BLaER1 (cell line): ENCODE results near the gene NFATC4.
"Not testable (repeated sequence)": the region's sequence is repeated elsewhere in the genome, so short reads cannot be mapped to it uniquely, and the experiment has no call there.

Source experiments
- H3K27ac ChIP-seq: shearing (Covaris generic); formaldehyde crosslinking; 2 replicates; pipeline ENCODE4 v1.8.1; 2022
- H3K27me3 ChIP-seq: shearing (Covaris generic); formaldehyde crosslinking; 2 replicates; pipeline ENCODE4 v1.8.1; 2022
- H3K36me3 ChIP-seq: shearing (Covaris generic); formaldehyde crosslinking; 2 replicates; pipeline ENCODE4 v1.8.1; 2022
- H3K4me1 ChIP-seq: shearing (Covaris generic); formaldehyde crosslinking; 2 replicates; pipeline ENCODE4 v1.8.1; 2022
- H3K4me2 ChIP-seq: shearing (Covaris generic); formaldehyde crosslinking; 2 replicates; pipeline ENCODE4 v1.8.1; 2022
- H3K4me3 ChIP-seq: shearing (Covaris generic); formaldehyde crosslinking; 2 replicates; pipeline ENCODE4 v1.8.1; 2022
- H3K9ac ChIP-seq: shearing (Covaris generic); formaldehyde crosslinking; 2 replicates; pipeline ENCODE4 v1.8.1; 2022
- H3K9me3 ChIP-seq: shearing (Covaris generic); formaldehyde crosslinking; 2 replicates; pipeline ENCODE4 v1.8.1; 2022
- H4K20me1 ChIP-seq: shearing (Covaris generic); formaldehyde crosslinking; 2 replicates; pipeline ENCODE4 v1.8.1; 2022
- Cebpa-rat ChIP-seq: shearing (Covaris generic); IDR thresholded peaks from 2 replicates; pipeline ENCODE4 v1.8.1; 2022

NFATC4 gene

DNA sequence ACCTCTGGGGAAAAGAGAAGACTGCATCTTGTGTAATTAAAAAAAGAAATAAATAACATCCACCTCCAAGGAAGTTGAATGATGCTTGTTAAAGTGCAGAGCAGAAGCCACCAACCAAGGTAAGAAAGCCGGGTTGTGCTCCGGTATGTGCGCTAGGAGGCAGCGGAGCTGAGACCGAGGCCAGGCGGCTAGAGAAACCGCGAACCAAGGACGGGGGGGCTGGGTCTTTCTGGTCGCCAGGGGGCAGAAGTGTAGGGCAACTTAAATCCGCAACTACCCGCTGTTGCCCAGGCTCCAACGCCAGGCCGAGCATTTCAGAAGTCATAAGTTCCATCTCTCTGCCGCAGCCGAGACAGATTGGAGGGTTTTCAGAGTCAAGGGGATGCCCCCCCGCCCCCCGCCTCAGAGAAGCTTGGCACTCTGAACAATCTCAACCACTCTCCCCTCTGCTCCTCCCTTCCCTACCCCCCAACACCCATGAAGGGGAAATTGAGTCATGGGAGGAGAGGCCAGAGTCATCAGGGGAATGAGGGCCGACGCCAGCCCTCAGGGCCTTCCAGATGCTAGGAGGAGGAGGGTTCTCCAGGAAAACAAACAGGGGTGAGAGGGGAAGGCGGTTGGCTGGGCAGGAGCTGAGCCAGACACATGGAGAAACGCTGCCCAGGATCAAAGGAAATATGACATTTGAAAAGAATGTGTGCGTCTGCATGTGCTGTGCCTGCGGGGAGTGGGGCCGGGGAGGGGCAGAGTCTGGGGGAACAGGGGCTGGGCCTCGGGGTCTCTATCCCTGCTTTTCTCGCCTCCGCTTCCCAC is 2.2 kb upstream of the NFATC4 start:
- Histone ChIP-seq H3K36me3 (peaks cover 11% of the 10 kb centered on the region), H3K4me3 (peak overlapping the region; percentile 92), H3K4me2 (peak overlapping the region; percentile 99), H3K27me3 (no peaks in the 10 kb centered on the region), H3K9me3 (no peaks in the 10 kb centered on the region), H3K4me1 (peaks cover 34% of the 10 kb centered on the region), H3K9ac (peak overlapping the region; percentile 89), H3K27ac (peak overlapping the region; percentile 99), H4K20me1 (peaks cover 6% of the 10 kb centered on the region; the same call in 1 of the 2 replicates)
- no peak for TF ChIP-seq Cebpa-rat

DNA sequence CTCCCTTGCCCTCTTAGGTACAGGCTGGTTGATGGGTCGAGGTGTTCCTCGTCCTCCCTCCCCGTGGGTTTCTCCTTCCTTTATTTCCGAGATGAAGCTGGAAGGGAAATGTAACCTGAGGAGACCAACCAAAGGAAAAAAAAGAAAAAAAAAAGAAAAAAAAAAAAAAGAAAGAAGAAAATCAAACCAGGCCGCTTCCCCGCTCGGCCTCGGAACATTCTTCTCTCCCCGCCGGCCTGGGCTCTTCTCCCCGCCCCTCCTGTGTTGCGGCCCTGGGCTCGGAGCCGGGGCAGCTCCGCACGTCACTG is 1.6 kb upstream of the NFATC4 start:
- H3K4me2 ChIP-seq, result peak overlapping the region; percentile 99
- H3K27ac ChIP-seq, result peak overlapping the region; percentile 99
- peaks cover 16% of the 10 kb centered on the region for H3K36me3 ChIP-seq
- peaks cover 40% of the 10 kb centered on the region for H3K4me1 ChIP-seq
- H3K27me3 ChIP-seq, result no peaks in the 10 kb centered on the region
- no peaks in the 10 kb centered on the region for H3K9me3 ChIP-seq
- H3K4me3 ChIP-seq, result peak overlapping the region; percentile 92
- H4K20me1 ChIP-seq, result peaks cover 10% of the 10 kb centered on the region; the same call in 1 of the 2 replicates
- no peak for TF ChIP-seq Cebpa-rat
- peak overlapping the region; percentile 89 for H3K9ac ChIP-seq

DNA sequence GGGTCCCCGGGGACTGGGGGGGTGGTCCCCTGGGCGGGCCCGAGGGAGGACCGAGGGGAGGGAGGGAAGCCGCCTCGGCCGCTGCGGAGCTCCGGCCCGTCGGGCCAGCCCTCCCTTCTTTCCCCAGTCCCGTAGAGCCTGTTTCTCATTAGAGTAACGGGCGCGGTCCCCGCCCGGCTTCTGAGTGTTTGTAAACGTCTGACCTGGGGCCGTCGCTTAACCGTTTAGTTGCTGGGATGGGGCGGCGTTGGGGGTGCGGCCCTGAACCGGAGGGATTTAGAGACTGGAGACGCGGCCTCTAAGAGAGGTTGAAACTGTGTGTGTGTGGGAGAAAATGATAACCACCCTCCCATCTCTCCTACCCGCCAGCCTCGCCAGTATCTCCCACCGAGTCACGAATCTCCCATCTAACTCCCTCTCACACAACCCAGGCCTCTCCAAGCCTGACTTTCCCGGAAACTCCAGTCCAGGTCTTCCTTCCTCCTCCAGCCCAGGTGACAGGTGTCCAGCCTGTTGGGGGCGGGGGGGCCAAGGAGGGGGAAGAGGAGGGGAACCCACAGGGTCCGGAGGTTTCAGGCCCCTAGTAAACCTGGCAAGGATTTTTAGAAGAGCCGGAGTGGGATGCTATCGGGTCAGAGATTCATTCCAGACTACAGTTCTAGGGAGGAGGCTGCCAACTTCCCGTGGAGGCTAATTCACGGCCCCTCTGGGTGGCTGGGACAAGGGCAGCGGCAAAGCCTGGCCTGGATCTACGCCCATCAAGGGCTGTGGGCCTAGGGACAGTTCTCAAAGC is 1.1 kb upstream of the NFATC4 start:
- Histone ChIP-seq H3K27ac (peak overlapping the region; percentile 99), H3K4me1 (peaks cover 46% of the 10 kb centered on the region), H3K27me3 (no peaks in the 10 kb centered on the region), H3K9me3 (no peaks in the 10 kb centered on the region), H3K4me3 (peak overlapping the region; percentile 92), H4K20me1 (peaks cover 14% of the 10 kb centered on the region; the same call in 1 of the 2 replicates), H3K36me3 (peaks cover 21% of the 10 kb centered on the region), H3K9ac (peak overlapping the region; percentile 89), H3K4me2 (peak overlapping the region; percentile 99)
- TF ChIP-seq Cebpa-rat, result no peak

DNA sequence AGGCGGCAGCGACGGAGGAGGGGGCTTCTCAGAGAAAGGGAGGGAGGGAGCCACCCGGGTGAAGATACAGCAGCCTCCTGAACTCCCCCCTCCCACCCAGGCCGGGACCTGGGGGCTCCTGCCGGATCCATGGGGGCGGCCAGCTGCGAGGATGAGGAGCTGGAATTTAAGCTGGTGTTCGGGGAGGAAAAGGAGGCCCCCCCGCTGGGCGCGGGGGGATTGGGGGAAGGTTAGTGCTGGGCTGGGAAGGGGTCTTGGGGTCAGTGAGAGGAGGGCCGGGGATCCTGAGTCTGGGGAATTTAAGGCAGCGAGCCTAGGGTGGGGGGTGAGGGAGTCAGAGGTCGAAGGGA is 203 bp downstream of the NFATC4 start:
- peak overlapping the region; percentile 99 for H3K4me2 ChIP-seq
- peaks cover 51% of the 10 kb centered on the region for H3K4me1 ChIP-seq
- H4K20me1 ChIP-seq, result peaks cover 14% of the 10 kb centered on the region; the same call in 1 of the 2 replicates
- peak overlapping the region; percentile 90 for H3K9ac ChIP-seq
- peaks cover 6% of the 10 kb centered on the region; the same call in 1 of the 2 replicates for H3K9me3 ChIP-seq
- H3K36me3 ChIP-seq, result peaks cover 34% of the 10 kb centered on the region
- no peak for TF ChIP-seq Cebpa-rat
- H3K4me3 ChIP-seq, result peak overlapping the region; percentile 92
- no peaks in the 10 kb centered on the region for H3K27me3 ChIP-seq
- H3K27ac ChIP-seq, result peak overlapping the region; percentile 99

DNA sequence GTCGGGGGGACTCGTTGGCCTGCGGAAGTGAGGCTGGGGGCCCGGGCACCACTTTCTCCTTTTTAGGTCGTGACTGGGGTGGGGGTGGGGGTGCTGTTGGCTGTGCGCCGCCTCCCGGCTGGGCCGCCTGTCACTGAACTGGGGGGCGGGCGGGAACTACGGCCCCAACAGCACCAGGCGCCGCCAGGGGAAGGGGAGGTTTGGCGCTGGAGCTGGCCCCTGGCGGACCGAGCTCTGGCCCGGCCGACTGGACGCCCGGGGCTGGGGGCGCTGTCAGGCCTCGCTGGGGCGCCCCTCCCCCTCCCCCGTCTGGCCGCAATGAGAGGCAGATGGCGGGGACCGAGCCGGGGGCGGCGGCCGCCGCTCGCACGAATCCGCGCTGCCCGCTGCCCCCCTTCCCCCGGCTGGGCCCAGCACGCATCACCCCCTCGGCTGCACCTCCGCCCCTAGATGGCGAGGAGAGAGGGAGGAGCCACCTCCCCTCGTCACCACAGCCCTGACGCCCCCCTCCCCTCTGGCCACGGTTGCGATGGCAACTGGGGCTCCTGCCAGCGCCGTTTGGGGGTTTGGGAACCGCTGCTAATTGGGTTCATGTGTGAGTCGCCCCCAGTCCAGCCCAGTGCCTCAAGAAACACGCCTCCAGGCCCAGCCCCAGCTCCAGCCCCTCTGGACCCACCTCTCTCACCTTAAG is 723 bp downstream of the NFATC4 start:
- H3K9ac ChIP-seq, result peak overlapping the region; percentile 90
- H3K4me1 ChIP-seq, result peaks cover 51% of the 10 kb centered on the region
- no peaks in the 10 kb centered on the region for H3K27me3 ChIP-seq
- H4K20me1 ChIP-seq, result peaks cover 14% of the 10 kb centered on the region; the same call in 1 of the 2 replicates
- peak overlapping the region; percentile 99 for H3K4me2 ChIP-seq
- H3K4me3 ChIP-seq, result peak overlapping the region; percentile 92
- peak overlapping the region; percentile 99 for H3K27ac ChIP-seq
- H3K36me3 ChIP-seq, result peaks cover 39% of the 10 kb centered on the region
- H3K9me3 ChIP-seq, result peaks cover 6% of the 10 kb centered on the region; the same call in 1 of the 2 replicates
- TF ChIP-seq Cebpa-rat, result no peak

DNA sequence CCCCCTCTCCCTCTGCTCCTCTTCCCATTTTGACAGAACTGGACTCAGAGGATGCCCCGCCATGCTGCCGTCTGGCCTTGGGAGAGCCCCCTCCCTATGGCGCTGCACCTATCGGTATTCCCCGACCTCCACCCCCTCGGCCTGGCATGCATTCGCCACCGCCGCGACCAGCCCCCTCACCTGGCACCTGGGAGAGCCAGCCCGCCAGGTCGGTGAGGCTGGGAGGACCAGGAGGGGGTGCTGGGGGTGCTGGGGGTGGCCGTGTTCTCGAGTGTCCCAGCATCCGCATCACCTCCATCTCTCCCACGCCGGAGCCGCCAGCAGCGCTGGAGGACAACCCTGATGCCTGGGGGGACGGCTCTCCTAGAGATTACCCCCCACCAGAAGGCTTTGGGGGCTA is 1.5 kb downstream of the NFATC4 start:
- peak overlapping the region; percentile 92 for H3K4me3 ChIP-seq

DNA sequence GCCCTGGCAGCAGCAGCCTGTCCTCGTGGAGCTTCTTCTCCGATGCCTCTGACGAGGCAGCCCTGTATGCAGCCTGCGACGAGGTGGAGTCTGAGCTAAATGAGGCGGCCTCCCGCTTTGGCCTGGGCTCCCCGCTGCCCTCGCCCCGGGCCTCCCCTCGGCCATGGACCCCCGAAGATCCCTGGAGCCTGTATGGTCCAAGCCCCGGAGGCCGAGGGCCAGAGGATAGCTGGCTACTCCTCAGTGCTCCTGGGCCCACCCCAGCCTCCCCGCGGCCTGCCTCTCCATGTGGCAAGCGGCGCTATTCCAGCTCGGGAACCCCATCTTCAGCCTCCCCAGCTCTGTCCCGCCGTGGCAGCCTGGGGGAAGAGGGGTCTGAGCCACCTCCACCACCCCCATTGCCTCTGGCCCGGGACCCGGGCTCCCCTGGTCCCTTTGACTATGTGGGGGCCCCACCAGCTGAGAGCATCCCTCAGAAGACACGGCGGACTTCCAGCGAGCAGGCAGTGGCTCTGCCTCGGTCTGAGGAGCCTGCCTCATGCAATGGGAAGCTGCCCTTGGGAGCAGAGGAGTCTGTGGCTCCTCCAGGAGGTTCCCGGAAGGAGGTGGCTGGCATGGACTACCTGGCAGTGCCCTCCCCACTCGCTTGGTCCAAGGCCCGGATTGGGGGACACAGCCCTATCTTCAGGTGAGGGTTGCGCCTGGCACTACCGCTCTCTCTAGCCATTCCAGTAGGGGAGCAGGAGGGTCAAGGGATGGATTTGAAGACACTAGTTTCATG is 2.1 kb downstream of the NFATC4 start:
- Histone ChIP-seq H3K27ac (peak overlapping the region; percentile 99), H3K4me1 (peaks cover 61% of the 10 kb centered on the region), H3K27me3 (no peaks in the 10 kb centered on the region), H3K36me3 (peaks cover 53% of the 10 kb centered on the region), H3K4me2 (peak overlapping the region; percentile 99), H3K4me3 (no peak overlapping the region), H3K9me3 (peaks cover 6% of the 10 kb centered on the region; the same call in 1 of the 2 replicates), H3K9ac (no peak overlapping the region), H4K20me1 (peaks cover 14% of the 10 kb centered on the region; the same call in 1 of the 2 replicates)
- TF ChIP-seq Cebpa-rat, result no peak

More for the DNA sequence above, 1.5 kb downstream of the NFATC4 start:
- H3K4me1 ChIP-seq, result peaks cover 59% of the 10 kb centered on the region
- no peak for TF ChIP-seq Cebpa-rat
- H3K27ac ChIP-seq, result peak overlapping the region; percentile 99
- no peaks in the 10 kb centered on the region for H3K27me3 ChIP-seq
- peaks cover 46% of the 10 kb centered on the region for H3K36me3 ChIP-seq
- H3K9ac ChIP-seq, result peak overlapping the region; percentile 90
- peaks cover 6% of the 10 kb centered on the region; the same call in 1 of the 2 replicates for H3K9me3 ChIP-seq
- peaks cover 14% of the 10 kb centered on the region; the same call in 1 of the 2 replicates for H4K20me1 ChIP-seq
- peak overlapping the region; percentile 99 for H3K4me2 ChIP-seq

DNA sequence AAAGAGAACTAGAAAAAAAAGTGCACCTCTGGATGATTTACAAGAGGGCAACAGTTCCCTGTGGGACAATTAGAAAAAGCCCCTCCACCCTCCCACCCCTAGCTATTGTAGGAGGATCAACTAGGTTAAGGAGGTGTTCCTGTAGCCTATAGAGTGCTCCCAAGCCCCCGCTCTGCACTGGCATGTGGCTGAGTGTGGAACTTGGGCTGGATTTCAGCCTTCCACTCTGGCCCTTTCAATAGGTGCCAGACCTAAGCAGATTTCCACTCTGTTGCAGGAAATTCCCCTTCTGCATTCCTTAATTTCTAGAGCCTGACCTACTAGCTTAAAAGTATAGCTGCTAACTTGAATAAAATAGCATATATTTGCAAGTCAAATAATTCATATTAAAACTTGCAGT is 2.8 kb downstream of the NFATC4 start:
- TF ChIP-seq Cebpa-rat, result no peak
- H3K9me3 ChIP-seq, result peaks cover 6% of the 10 kb centered on the region; the same call in 1 of the 2 replicates
- H4K20me1 ChIP-seq, result peaks cover 14% of the 10 kb centered on the region; the same call in 1 of the 2 replicates
- peak overlapping the region; percentile 99; the same call in 1 of the 2 replicates for H3K4me2 ChIP-seq
- no peak overlapping the region for H3K9ac ChIP-seq
- no peaks in the 10 kb centered on the region for H3K27me3 ChIP-seq
- peaks cover 59% of the 10 kb centered on the region for H3K36me3 ChIP-seq
- no peak overlapping the region for H3K27ac ChIP-seq
- H3K4me1 ChIP-seq, result peaks cover 61% of the 10 kb centered on the region
- no peak overlapping the region for H3K4me3 ChIP-seq

DNA sequence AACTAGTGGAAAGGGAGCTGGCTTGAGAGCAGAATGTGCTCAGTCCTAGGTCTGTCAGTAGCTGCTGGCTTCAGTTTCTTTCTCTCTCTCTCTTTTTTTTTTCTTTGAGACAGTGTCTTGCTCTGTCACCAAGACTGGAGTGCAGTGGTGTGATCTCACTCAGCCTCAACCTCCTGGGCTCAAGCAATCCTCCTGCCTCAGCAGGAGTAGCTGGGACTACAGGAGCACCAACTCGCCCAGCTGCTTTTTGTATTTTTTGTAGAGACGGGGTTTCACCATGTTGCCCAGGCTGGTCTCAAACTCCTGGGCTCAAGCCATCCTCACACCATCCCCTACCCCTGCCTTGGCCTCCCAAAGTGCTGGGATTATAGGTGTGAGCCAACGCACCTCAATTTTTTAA is 3.6 kb downstream of the NFATC4 start:
- H4K20me1 ChIP-seq, result peaks cover 14% of the 10 kb centered on the region; the same call in 1 of the 2 replicates
- H3K4me3 ChIP-seq, H3K9ac ChIP-seq, H3K9me3 ChIP-seq, H3K27me3 ChIP-seq: not testable (repeated sequence)
- peak overlapping the region; percentile 4; the same call in 1 of the 2 replicates for H3K27ac ChIP-seq
- H3K4me1 ChIP-seq, result peaks cover 66% of the 10 kb centered on the region
- H3K36me3 ChIP-seq, result peaks cover 68% of the 10 kb centered on the region
- H3K4me2 ChIP-seq, result peak overlapping the region; percentile 99; the same call in 1 of the 2 replicates
